HepG2 (cell line): ENCODE data around the gene ZNF24. TPM values are rescaled to one million over a fixed set of nuclear protein-coding genes. Genes with fewer than 3 reads are reported as not detected.

ENCODE experiments used
- CBX5 ChIP-seq: sonication (generic); formaldehyde crosslinking; IDR thresholded peaks from 2 replicates; pipeline ENCODE4 v1.4.0; 2020; ENCODE audit warnings: missing genetic modification reagents, borderline replicate concordance
- ELF1 ChIP-seq: sonication (generic); formaldehyde crosslinking; IDR thresholded peaks from 2 replicates; pipeline ENCODE4 v1.4.0; 2020; ENCODE audit warnings: missing genetic modification reagents
- FOXA1 ChIP-seq, 2 experiments: fragments of 450-650 bp in 1 of 2; sonication (generic) in 1 of 2; formaldehyde crosslinking in 1 of 2; IDR thresholded peaks; 2 replicates each; pipeline versions ENCODE4 v1.4.0 to v1.6.1; 2016 to 2020; ENCODE audit warnings: missing genetic modification reagents in 1 of 2
- FOXJ3 ChIP-seq: sonication (generic); formaldehyde crosslinking; IDR thresholded peaks from 2 replicates; pipeline ENCODE4 v1.4.0; 2020; ENCODE audit warnings: missing genetic modification reagents, mild to moderate bottlenecking, borderline replicate concordance
- GABPA ChIP-seq, 2 experiments: IDR thresholded peaks; 2 replicates each; pipeline ENCODE4 v1.6.1; 2011 to 2016; ENCODE audit warnings: low read depth in 2 of 2, low read length in 1 of 2, missing biosample characterization in 1 of 2, missing genetic modification characterization in 1 of 2
- HOXA3 ChIP-seq: sonication (generic); formaldehyde crosslinking; IDR thresholded peaks from 2 replicates; pipeline ENCODE4 v1.5.0; 2020; ENCODE audit warnings: missing genetic modification reagents
- MEF2D ChIP-seq: sonication (generic); formaldehyde crosslinking; IDR thresholded peaks from 2 replicates; pipeline ENCODE4 v1.5.1; 2020; ENCODE audit warnings: mild to moderate bottlenecking, missing genetic modification reagents
- NFIC ChIP-seq: IDR thresholded peaks from 2 replicates; pipeline ENCODE4 v1.6.1; 2012; ENCODE audit warnings: mild to moderate bottlenecking, low read length, inconsistent platforms
- ONECUT2 ChIP-seq: sonication (generic); formaldehyde crosslinking; IDR thresholded peaks from 2 replicates; pipeline ENCODE4 v1.4.0; 2020; ENCODE audit warnings: missing genetic modification reagents
- RARA ChIP-seq: IDR thresholded peaks from 2 replicates; pipeline ENCODE4 v1.6.1; 2016; ENCODE audit warnings: missing genetic modification reagents, missing compliant biosample characterization
- RBFOX2 ChIP-seq: fragments of 200-400 bp; formaldehyde crosslinking; IDR thresholded peaks from 2 replicates; pipeline ENCODE4 v1.6.1; 2017; ENCODE audit warnings: low read depth, mild to moderate bottlenecking, low read length
- TBX2 ChIP-seq: sonication (generic); formaldehyde crosslinking; IDR thresholded peaks from 2 replicates; pipeline ENCODE4 v1.5.0; 2020; ENCODE audit warnings: missing genetic modification reagents, mild to moderate bottlenecking, borderline replicate concordance
- TP53 ChIP-seq: sonication (generic); formaldehyde crosslinking; conservative IDR thresholded peaks from 2 replicates; pipeline ENCODE4 v1.4.0; 2020; ENCODE audit warnings: missing genetic modification reagents
- XBP1 ChIP-seq: sonication (generic); formaldehyde crosslinking; IDR thresholded peaks from 2 replicates; pipeline ENCODE4 v1.5.0; 2020; ENCODE audit warnings: missing genetic modification reagents
- ZFX ChIP-seq: sonication (generic); formaldehyde crosslinking; IDR thresholded peaks from 2 replicates; pipeline ENCODE4 v1.4.0; 2020; ENCODE audit warnings: mild to moderate bottlenecking, low read depth, missing genetic modification reagents, moderate library complexity
- ZKSCAN8 ChIP-seq: IDR thresholded peaks from 2 replicates; pipeline ENCODE4 v1.6.1; 2016; ENCODE audit warnings: borderline replicate concordance, missing genetic modification reagents, missing compliant biosample characterization
- ZNF225 ChIP-seq: sonication (generic); formaldehyde crosslinking; IDR thresholded peaks from 2 replicates; pipeline ENCODE4 v1.4.0; 2020; ENCODE audit warnings: mild to moderate bottlenecking, missing genetic modification reagents
- ZNF317 ChIP-seq: sonication (generic); formaldehyde crosslinking; IDR thresholded peaks from 2 replicates; pipeline ENCODE4 v1.5.0; 2020; ENCODE audit warnings: mild to moderate bottlenecking, missing genetic modification reagents
- ZNF670 ChIP-seq: sonication (generic); formaldehyde crosslinking; IDR thresholded peaks from 2 replicates; pipeline ENCODE4 v1.8.0; 2022; ENCODE audit warnings: mild to moderate bottlenecking, missing genetic modification reagents, borderline replicate concordance
- ZNF749 ChIP-seq: sonication (generic); formaldehyde crosslinking; IDR thresholded peaks from 2 replicates; pipeline ENCODE4 v1.8.0; 2022; ENCODE audit warnings: mild to moderate bottlenecking, missing genetic modification reagents, moderate library complexity, borderline replicate concordance
- polyA plus RNA-seq, 8 experiments: library from polyadenylated mRNA; depleted of rRNA in 3 of 8; stranded (reverse) in 7 of 8; unstranded in 1 of 8; fragments of >200 nt; fragmentation: Illumina TruSeq in 4 of 8; extraction: Trizol in 4 of 8; gene quantifications; 2 replicates each; pipeline versions ENCODE4 v1.2.1 to v1.2.3, GENCODE V29; 2011 to 2016; ENCODE audit warnings: low read depth in 4 of 8, missing spikeins in 1 of 8, mixed read lengths in 1 of 8; ENCODE audit not compliant: insufficient read depth in 1 of 8
- total RNA-seq, 5 experiments: library from RNA; depleted of rRNA; stranded (reverse); fragments of >200 nt; fragmentation: Illumina TruSeq; extraction: Trizol; gene quantifications; 2 replicates each; pipeline ENCODE4 v1.2.3, GENCODE V29; 2016; ENCODE audit warnings: low read depth in 1 of 5
- TF ChIP-seq, protein P1 (sequence below): sonication (generic); formaldehyde crosslinking; IDR thresholded peaks from 2 replicates; pipeline ENCODE4 v1.5.1; 2020; ENCODE audit warnings: mild to moderate bottlenecking, missing genetic modification reagents, borderline replicate concordance
- TF ChIP-seq, protein P2 (sequence below): sonication (generic); formaldehyde crosslinking; IDR thresholded peaks from 2 replicates; pipeline ENCODE4 v1.4.0; 2020; ENCODE audit warnings: missing genetic modification reagents
- TF ChIP-seq, protein P3 (sequence below): sonication (generic); formaldehyde crosslinking; IDR thresholded peaks from 2 replicates; pipeline ENCODE4 v1.4.0; 2020; ENCODE audit warnings: missing genetic modification reagents, borderline replicate concordance
- TF ChIP-seq, protein P4 (sequence below): IDR thresholded peaks from 2 replicates; pipeline ENCODE4 v1.6.1; 2012; ENCODE audit warnings: low read depth, low read length, improper control_type of control experiment

Gene ZNF24
- total and polyA plus RNA-seq, 2 of the 13 experiments (the other 11 are each of a cell fraction or from before 2014, with no cell fraction given): 19.5 to 41.1 TPM

DNA sequence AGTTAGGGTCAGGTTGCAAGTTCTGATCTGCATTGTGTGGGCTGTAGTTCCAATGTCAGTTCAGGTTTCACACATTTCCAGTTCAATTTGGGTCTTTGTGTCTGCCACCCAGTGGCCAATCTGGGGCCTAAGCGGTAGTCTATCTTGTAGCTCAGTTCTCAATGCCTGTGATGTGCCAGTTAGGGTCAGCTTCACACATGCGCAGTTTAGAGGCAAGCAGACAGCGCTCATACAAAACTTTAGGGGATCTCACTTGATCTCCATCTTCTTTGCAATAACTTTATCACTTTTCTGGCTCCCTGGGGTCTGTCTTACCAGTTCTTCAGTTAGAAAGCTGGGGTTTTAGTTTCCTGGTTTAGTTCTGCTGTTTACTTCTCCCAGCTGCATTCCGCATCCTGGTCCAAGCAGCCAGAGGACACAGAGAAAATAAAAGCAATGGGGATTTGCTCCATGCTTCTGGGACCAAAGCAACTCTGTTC, 11.0 kb upstream of the ZNF24 start (continued):
- TF ChIP-seq FOXJ3 (CRISPR knock-in tag) (no peak; the same call in 1 of the 2 replicates), CBX5 (no peak), RBFOX2 (no peak), ZNF670 (no peak), ZKSCAN8 (peak; percentile 50; the same call in 1 of the 2 replicates), NFIC (no peak), ZFX (CRISPR knock-in tag) (peak; percentile 29; the same call in 1 of the 2 replicates), ONECUT2 (CRISPR knock-in tag) (no peak), MEF2D (CRISPR knock-in tag) (no peak), ZNF225 (CRISPR knock-in tag) (no peak), TP53 (CRISPR knock-in tag) (no peak), ELF1 (CRISPR knock-in tag) (0 out of 2 replicates have a peak, but pooled peaks have one; percentile 33), FOXA1 (IDR thresholded peaks at IDR 0.05) (no peak), FOXA1 (CRISPR knock-in tag; IDR thresholded peaks at IDR 0.05) (no peak), HOXA3 (0 out of 2 replicates have a peak, but pooled peaks have one; percentile 18), ZNF749 (no peak), XBP1 (CRISPR knock-in tag) (no peak), ZNF317 (CRISPR knock-in tag) (peak; percentile 82), TBX2 (CRISPR knock-in tag) (peak; percentile 18; the same call in 1 of the 2 replicates), GABPA (IDR thresholded peaks at IDR 0.05; ENCODE audit: low read depth, low read length) (no peak), GABPA (CRISPR knock-in tag; IDR thresholded peaks at IDR 0.05; ENCODE audit: low read depth) (no peak; the same call in 1 of the 2 replicates), RARA (CRISPR knock-in tag) (no peak)
- TF ChIP-seq, protein P1, sequence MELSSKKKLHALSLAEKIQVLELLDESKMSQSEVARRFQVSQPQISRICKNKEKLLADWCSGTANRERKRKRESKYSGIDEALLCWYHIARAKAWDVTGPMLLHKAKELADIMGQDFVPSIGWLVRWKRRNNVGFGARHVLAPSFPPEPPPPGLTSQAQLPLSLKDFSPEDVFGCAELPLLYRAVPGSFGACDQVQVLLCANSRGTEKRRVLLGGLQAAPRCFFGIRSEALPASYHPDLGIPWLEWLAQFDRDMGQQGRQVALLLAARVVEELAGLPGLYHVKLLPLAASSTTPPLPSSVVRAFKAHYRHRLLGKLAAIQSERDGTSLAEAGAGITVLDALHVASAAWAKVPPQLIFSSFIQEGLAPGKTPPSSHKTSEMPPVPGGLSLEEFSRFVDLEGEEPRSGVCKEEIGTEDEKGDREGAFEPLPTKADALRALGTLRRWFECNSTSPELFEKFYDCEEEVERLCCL (CRISPR knock-in tag): no peak
- TF ChIP-seq, protein P2, sequence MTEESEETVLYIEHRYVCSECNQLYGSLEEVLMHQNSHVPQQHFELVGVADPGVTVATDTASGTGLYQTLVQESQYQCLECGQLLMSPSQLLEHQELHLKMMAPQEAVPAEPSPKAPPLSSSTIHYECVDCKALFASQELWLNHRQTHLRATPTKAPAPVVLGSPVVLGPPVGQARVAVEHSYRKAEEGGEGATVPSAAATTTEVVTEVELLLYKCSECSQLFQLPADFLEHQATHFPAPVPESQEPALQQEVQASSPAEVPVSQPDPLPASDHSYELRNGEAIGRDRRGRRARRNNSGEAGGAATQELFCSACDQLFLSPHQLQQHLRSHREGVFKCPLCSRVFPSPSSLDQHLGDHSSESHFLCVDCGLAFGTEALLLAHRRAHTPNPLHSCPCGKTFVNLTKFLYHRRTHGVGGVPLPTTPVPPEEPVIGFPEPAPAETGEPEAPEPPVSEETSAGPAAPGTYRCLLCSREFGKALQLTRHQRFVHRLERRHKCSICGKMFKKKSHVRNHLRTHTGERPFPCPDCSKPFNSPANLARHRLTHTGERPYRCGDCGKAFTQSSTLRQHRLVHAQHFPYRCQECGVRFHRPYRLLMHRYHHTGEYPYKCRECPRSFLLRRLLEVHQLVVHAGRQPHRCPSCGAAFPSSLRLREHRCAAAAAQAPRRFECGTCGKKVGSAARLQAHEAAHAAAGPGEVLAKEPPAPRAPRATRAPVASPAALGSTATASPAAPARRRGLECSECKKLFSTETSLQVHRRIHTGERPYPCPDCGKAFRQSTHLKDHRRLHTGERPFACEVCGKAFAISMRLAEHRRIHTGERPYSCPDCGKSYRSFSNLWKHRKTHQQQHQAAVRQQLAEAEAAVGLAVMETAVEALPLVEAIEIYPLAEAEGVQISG (CRISPR knock-in tag): peak; percentile 43; the same call in 1 of the 2 replicates
- TF ChIP-seq, protein P3, sequence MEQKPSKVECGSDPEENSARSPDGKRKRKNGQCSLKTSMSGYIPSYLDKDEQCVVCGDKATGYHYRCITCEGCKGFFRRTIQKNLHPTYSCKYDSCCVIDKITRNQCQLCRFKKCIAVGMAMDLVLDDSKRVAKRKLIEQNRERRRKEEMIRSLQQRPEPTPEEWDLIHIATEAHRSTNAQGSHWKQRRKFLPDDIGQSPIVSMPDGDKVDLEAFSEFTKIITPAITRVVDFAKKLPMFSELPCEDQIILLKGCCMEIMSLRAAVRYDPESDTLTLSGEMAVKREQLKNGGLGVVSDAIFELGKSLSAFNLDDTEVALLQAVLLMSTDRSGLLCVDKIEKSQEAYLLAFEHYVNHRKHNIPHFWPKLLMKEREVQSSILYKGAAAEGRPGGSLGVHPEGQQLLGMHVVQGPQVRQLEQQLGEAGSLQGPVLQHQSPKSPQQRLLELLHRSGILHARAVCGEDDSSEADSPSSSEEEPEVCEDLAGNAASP (CRISPR knock-in tag): peak; percentile 17; the same call in 1 of the 2 replicates
- TF ChIP-seq, protein P4, sequence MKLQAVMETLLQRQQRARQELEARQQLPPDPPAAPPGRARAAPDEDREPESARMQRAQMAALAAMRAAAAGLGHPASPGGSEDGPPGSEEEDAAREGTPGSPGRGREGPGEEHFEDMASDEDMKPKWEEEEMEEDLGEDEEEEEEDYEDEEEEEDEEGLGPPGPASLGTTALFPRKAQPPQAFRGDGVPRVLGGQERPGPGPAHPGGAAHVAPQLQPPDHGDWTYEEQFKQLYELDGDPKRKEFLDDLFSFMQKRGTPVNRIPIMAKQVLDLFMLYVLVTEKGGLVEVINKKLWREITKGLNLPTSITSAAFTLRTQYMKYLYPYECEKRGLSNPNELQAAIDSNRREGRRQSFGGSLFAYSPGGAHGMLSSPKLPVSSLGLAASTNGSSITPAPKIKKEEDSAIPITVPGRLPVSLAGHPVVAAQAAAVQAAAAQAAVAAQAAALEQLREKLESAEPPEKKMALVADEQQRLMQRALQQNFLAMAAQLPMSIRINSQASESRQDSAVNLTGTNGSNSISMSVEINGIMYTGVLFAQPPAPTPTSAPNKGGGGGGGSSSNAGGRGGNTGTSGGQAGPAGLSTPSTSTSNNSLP: no peak
